ACHN (cell line): ENCODE data around the gene BRIP1.
"Not testable (repeated sequence)": the region's sequence is repeated elsewhere in the genome, so short reads cannot be mapped to it uniquely, and the experiment has no call there.

ENCODE experiments used
- DNase-seq: peaks from one replicate; pipeline ENCODE4 v3.0.0-alpha.2; 2015
- in situ Hi-C: cut with HindIII; loops from 2 replicates; pipeline ENCODE4 v1.10.0; 2017; ENCODE audit warnings: low sequenced_read_pairs, low pct_ligation_motif_present, low pct_unique_long_range_greater_than_20kb

The BRIP1 gene

DNA sequence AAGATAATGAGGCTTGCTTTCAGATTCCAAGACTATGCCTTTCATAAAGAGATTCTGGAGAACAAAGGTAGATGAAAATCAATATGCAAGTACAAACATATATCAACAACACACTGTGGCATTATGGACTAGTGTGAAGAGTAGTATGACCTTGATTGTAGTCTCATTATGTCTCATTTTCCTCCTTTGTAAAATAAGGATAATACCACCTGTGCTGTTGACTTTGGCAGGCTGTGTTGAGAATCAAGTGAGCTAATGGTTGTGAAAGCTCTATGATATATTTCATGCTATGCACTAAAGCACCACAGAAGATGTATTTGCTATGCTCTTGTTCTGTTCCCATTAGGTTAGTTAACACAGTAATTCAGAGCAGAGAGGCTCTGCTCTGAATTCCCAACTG, 193.8 kb downstream of the BRIP1 start:
- in situ Hi-C loops: no loop called here
- no peak for DNase-seq

DNA sequence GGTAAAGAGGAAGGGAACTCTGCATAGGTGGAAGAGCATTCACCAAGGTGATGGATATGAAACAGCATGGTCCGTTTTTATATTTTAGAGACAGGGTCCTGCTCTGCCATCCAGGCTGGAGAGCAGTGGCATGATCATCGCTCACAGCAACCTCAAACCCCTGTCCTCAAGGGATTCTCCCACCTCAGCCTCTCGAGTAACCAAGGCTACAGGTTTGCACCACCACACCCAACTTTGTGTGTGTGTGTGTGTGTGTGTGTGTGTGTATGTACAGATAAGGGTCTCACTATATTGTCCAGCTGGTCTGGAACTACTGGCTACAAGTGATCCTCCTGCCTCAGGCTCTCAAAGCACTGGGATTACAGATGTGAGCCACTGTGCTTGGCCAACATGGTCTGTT, 194.8 kb downstream of the BRIP1 start:
- in situ Hi-C loops: no loop called here
- no peak for DNase-seq

DNA sequence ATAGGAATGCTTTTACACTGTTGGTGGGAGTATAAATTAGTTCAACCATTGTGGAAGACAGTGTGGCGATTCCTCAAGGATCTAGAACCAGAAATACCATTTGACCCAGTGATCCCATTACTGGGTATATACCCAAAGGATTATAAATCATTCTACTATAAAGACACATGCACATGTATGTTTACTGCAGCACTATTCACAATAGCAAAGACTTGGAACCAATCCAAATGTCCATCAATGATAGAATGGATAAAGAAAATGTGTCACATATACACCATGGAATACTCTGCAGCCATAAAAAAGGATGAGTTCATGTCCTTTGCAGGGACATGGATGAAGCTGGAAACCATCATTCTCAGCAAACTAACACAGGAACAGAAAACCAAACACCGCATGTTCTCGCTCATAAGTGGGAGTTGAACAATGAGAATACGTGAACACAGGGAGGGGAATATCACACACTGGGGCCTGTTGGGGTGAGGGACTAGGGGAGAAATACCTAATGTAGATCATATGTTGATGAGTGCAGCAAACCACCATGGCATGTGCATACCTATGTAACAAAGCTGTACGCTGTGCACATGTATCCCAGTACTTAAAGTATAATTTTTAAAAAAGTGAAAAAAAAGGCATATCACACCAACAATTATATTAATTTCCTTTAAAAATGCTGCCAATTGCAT, 196.8 kb downstream of the BRIP1 start:
- DNase-seq, in situ Hi-C loops: not testable (repeated sequence)

DNA sequence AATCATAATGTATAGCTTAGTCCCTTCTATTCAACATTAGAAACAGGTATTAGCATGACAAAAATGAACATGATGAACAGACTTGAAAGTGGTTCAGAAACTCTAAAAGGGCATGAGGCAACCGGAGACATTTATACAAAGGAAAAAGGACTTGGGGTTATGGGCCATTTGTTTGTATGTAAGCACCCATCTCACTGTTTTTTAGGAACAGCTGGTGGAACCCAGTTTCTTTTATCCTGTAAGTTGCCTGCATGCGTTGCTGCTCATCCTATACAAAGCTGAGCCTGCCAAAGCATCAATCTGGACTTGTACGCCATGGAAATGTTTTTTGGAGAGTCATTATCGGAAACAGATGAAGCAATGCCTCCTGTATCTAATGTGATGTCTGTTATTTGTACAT, 200.0 kb downstream of the BRIP1 start:
- DNase-seq: no peak
- in situ Hi-C loops: no loop called here

DNA sequence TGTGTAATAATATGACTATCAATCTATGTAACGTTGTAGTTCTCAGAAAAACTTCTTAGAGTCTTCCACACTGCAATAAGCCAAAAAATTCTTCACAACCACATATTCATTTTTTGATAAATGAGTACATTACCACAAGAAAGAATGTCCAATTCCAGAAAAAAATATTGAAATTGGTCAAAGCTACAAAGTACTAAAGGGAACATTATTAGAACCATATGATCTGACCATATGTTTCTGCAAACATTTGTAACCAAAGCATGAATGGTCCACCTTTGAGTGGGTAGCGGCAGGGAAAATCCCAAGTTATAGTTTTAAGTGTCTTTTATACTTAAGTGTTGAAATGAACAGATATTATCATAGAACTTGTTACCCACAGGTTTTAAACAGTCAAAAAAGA, 200.6 kb downstream of the BRIP1 start:
- no peak for DNase-seq
- in situ Hi-C loops: no loop called here

DNA sequence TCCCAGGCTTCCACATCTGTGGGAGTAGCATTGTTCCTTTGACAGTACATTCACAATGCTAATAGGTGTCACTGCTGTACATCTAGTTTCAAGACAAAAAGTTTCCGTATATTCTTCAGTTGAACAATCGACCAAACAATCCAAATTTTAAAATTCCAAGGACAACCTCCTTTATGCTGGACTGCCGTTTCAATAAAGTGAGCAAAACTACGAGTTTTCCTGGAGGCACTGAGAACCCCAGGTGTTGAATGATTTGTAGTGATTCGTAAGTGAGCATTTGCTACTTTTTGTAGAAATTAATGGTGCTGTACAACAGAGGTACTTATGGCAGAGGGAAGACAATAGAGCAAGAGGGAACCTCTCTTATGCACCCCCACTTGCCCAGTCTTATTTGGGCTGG, 201.1 kb downstream of the BRIP1 start:
- DNase-seq: no peak

DNA sequence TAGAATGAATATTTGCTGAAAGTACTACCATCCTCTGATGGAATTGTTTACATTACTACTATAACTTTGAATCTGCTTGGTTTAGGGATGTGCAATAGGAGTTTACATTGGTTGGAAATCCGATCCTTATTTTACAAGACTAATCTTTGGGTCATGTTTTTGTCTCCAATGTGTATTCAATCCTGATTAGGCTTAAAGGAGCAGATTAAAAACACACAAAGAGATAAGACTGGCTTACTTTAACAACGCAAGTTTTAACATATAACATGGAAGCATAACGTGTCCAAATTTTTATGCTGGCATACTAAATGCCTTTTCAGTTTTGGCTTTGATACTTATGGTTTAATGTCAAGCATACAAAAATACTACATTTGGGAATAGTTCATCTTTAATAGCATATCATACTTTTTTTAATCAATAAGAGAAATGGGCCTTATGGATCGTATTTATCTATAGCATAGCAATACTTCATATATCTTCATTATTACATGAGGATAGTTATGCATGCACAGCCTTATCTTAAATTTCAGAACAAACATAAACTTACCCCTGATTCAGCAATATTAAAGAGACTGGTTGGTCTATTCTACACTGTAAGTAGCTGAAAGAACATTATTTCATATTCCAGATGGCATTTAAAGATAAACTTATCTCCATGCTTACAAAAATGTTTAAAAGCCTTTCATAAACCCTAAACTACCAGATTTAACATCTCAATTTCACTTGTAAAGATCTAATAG, 202.4 kb downstream of the BRIP1 start:
- DNase-seq: no peak
- in situ Hi-C loops: no loop called here

More for the DNA sequence above, 201.1 kb downstream of the BRIP1 start:
- in situ Hi-C loops: no loop called here

DNA sequence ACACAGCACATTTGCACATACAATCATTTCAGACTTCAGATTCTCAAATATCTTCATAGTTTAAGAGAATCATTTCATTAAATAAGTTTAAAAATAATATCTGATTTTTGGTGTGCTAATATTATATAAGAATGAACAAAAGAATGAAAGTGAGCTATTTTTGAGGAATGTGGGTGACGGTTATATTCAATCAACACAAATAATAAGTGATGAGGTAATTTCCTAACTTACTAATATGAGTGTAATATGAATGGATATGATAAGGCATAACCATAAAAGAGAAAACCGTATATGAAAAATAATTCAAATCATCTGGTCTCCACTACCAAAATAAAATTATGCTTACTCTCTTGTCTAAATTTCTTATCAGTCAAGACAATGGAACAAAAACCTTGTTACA, 203.9 kb downstream of the BRIP1 start:
- in situ Hi-C loops: no loop called here
- DNase-seq: no peak

DNA sequence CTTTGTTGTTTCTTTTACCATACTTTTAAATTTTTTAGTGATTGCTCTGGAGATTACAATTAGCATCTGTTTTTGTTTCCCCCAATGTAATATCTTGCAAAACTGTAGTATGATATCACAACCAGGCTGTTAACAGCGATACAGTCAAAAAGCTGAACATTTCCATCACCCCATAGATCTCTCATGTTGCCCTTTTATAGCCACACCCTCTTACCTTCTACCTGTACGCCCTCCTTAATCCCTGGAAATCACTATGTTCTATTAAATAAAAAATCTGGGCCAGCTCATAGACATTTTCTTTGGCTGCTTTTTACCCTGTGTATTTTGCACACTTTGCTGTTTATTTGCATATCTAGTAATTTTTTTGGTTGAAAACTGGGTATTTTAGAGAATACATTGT, 205.1 kb downstream of the BRIP1 start:
- in situ Hi-C loops: no loop called here

DNA sequence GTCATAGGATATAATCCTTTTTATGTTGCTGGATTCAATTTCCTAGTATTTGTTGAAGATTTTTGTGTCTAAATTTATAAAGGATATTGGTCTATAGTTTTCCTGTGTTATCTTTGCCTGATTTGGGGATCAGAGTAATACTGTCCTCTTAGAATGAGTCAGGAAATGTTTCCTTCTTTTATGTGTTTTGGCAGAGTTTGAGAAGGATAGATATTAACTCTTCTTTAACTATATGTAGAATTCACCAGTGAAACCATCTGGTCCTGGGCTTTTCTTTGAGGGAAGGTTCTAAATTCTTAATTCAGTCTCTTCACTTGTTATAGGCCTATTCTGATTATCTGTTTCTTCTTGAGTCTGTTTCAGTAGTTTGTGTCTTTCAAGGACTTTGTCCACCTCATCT, 206.0 kb downstream of the BRIP1 start:
- DNase-seq: no peak
- in situ Hi-C loops: no loop called here

More for the DNA sequence above, 205.1 kb downstream of the BRIP1 start:
- DNase-seq: no peak

DNA sequence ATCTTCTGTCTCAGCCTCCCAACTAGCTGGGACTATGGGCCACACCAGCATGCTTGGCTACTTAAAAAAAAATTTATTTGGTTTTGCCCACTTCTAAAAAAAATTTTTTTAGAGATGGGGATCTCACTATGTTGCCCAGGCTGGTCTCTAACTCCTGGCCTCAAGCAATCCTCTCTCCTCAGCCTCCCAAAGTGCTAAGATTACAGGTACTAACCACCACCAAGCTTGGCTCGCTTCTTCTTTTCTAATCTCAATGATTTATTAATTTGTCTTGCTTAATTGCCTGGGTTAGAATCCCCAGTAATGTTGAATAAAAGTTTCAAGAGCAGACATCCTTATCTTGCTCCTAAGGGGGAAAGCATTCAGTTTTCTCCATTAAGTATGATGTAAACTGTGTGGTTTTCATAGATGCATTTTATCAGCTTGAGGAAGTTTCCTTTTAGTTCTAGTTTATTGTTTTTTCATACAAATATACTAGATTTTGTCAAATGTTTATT, 206.6 kb downstream of the BRIP1 start:
- DNase-seq: no peak
- in situ Hi-C loops: no loop called here

DNA sequence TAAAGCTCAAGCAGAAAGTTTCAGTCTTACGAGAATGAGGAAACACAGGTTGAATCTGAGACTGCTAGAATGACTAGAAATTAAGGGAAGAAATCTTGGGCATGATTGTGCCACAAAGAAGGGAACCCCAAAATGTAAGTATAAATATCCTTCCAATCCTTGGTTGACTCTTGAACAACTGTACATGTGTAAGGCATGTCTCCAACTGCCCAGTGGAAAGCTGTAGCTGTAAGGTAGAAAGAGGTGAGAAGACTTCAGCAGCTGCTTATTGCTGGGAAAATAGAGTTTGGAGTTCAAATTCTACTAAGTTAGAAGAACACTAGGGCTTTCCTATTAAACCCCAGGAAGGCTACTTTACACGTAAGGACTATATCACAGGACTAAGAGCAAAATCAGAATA, 212.6 kb downstream of the BRIP1 start:
- in situ Hi-C loops: no loop called here
- DNase-seq: no peak

DNA sequence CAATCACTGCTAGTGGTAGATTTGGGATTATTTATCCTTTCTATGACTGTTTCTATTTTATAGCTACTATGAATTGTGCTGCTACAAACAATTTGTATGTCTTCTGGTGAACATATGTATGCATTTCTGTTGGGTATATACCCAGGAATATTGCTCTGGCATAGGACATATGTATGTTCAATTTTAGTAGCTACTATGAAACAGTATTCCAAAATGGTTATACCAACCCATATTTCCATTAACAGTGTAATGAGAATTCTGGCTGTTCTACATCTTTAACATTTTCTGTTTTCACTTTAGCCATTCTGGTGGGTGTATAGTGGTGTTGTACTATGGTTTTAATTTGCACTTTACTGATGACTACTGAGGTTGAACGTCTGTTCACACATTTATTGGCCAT, 214.7 kb downstream of the BRIP1 start:
- no peak for DNase-seq

DNA sequence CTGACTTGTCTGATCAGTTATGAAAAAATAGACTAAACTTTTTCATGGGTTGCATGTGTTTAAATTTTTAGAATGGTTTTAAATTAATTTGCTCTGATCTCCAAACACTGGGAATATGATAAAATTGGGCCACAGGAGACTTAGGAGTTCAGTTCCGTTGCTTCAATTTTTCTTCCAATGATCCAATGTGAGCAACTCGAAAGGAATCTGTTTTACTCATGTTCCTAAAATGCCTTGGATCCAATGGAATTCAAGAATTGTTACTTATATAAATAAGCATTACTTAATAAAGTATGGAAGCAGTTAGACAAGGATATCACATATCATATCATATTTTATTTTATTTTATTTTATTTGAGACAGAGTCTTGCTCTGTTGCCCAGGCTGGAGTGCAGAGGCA, 216.3 kb downstream of the BRIP1 start:
- in situ Hi-C loops: loop anchor here (25.0 kb wide), 1 partner anchor 190 kb away; no protein-coding TSS in a partner anchor
- DNase-seq: no peak

More for the DNA sequence above, 214.7 kb downstream of the BRIP1 start:
- in situ Hi-C loops: loop anchor here (25.0 kb wide), 1 partner anchor 189 kb away; no protein-coding TSS in a partner anchor

DNA sequence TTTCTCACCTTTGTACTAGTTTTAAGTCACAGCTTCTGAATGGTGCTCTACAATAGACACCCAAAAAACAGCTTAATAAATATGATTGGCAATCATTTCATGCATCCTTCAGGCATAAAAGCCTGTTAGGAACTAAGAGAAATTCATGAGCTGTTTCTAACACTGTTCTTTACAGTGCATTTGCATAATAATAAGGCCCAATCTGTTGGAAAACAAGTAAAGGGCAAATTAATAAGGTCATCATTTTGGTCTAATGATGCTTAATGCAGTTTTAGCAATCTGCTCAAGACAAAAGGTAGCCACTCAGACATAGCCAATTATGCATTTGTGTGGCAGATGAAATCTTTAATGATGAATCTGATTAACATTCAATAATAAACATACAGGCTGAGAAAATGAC, 216.8 kb downstream of the BRIP1 start:
- in situ Hi-C loops: loop anchor here (25.0 kb wide), 1 partner anchor 191 kb away; no protein-coding TSS in a partner anchor

DNA sequence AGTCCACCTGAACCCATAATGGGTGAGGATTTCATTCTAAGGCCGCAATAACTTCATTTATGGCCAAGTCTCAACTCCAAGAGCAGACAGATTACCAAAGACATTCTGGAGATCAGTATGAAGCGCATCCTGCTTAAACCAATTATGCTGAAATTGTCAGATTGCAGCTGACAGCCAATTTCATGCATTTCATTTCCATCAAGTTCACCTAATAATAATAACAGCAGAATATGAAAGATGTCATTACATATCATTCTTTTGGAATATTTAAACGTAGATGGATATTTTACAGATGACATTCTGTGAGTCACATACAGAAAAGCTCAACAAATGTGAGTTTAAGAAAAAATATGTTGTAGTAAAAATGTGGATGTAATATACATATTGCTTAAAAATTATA, 217.4 kb downstream of the BRIP1 start:
- DNase-seq: no peak
- in situ Hi-C loops: loop anchor here (25.0 kb wide), 1 partner anchor 191 kb away; no protein-coding TSS in a partner anchor

More for the DNA sequence above, 216.8 kb downstream of the BRIP1 start:
- no peak for DNase-seq

DNA sequence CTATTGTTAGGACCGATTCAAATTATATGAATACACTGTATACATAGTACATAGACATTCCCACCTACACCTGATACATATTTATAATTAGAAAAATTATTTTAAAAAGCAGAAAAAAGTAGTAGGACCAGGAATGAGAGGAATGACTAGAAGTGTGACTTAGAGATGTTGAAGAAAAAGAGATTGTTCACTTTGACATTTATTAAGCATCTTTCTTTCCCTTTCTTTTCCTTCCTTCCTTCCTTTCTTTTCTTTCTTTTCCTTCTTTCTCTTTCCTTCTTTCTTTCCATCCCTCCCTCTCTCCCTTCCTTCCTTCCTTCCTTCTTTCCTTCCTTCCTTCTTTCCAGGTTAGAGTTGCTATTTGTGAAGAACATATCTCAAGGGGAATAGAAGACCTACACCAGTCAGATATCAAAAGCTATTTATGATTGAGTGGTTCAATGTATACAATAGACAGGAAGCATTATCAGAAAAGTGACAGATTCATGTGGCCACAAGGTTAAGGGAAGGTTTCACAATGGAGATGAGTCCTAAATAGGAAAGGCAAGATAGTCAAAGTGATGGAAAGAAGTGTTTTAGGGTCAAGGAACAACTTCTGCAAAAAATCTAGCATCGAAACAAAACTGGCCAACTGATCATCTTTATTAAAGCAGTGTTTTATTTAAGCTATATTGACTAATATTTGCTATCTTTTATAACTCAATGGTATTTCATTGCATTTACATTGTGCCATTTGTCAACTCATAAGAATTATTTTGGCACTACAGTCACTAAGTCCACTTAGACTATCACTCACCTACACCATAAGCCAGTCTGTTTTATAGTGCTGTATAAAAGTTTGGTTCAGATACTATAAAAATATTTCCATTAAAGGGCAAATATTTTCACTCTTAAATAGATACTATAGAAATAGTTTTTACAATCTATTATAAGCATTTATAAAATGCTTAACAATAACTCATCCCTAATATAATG, 218.2 kb downstream of the BRIP1 start:
- in situ Hi-C loops: loop anchor here (25.0 kb wide), 1 partner anchor 192 kb away; no protein-coding TSS in a partner anchor
- DNase-seq: no peak

DNA sequence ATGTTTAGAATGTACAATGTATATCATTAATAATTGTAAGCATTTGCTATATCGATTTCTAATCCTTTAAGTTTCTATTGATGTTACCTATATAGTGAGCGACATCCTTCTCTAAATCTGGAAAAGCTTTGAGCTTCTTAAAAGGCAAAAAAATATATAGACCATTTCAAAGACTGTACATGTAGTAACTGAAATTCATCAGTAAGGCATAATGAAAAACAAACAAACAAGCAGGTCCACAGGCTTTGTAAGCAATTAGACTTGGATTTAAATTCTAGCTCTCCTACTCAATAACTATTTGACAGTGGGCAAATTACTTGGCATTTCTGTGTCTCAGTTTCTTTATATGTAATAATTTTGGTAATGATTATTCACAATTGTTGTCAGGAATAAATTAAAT, 220.6 kb downstream of the BRIP1 start:
- in situ Hi-C loops: loop anchor here (25.0 kb wide), 1 partner anchor 195 kb away; no protein-coding TSS in a partner anchor

More for the DNA sequence above, 220.6 kb downstream of the BRIP1 start:
- no peak for DNase-seq
